Jurkat, Clone E6-1 (cell line): ENCODE measurements around the gene PFKP. TPM values are rescaled to one million over a fixed set of nuclear protein-coding genes. Genes with fewer than 3 reads are reported as not detected.

Experiments
- DNase-seq: peaks from one replicate; pipeline ENCODE4 v3.0.0-alpha.2; 2011; ENCODE audit warnings: low read depth, low spot score
- H3K4me3 ChIP-seq: 2 replicates; pipeline ENCODE4 v1.5.1; 2011; ENCODE audit warnings: mild to moderate bottlenecking, low read length, control low read depth, moderate library complexity
- polyA plus RNA-seq: library from polyadenylated mRNA; unstranded; fragments of >200 nt; gene quantifications from one replicate; pipeline ENCODE4 v1.2.1, GENCODE V29; 2012; ENCODE audit warnings: missing spikeins; ENCODE audit not compliant: insufficient read length, insufficient read depth

The PFKP gene
- 235 TPM for polyA plus RNA-seq

GRCh38 chr10:3067118-3067858, at the start of gene PFKP:
Gene PFKP (plus strand): TSS chr10:3067548. CDS start chr10:3067596, 48 bp downstream.
- peak within 1 kb of the TSS; percentile 86 for H3K4me3 ChIP-seq
- DNase-seq = no peak

DNA sequence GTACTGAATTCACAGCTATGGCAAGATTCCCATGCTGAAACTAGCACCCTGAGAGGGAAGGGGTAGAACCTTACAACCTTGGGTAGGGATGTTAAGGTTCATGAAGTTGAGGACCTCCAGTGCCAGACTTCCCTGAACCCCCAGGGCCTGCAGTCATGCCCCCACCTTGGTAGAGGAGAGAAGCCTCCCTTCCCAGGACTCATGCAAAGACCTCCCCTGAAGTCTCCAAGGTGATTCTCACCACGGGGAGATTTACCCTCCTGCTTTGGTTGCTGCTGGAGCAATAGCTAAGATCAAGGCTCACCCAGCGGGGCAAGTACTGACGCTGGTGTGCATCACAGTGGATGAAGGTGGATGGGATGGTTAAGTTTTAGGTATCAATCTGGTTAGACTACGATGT, 49.1 kb upstream of the PFKP start:
- no peak overlapping the region for H3K4me3 ChIP-seq
- no peak for DNase-seq

DNA sequence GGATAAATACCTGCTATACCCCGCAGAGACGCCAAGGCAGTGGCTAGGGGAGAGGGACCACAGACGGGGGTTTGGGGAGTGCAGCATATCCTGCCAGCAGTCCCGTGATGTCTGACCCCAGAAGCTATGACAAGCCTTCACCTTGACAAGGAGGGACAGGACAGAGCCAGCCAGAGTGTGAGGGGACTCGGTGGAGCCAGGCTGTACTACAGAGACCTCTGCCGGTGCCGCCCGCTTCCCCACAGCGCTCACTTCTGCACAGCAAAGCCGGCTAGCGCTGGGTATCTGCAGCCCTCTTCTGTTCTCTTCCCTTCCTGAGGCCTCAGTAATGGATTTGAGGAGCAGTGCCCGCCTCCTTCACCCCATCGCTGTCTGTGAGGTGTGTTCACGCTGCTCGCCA, 47.0 kb upstream of the PFKP start:
- no peak for DNase-seq
- H3K4me3 ChIP-seq = no peak overlapping the region

DNA sequence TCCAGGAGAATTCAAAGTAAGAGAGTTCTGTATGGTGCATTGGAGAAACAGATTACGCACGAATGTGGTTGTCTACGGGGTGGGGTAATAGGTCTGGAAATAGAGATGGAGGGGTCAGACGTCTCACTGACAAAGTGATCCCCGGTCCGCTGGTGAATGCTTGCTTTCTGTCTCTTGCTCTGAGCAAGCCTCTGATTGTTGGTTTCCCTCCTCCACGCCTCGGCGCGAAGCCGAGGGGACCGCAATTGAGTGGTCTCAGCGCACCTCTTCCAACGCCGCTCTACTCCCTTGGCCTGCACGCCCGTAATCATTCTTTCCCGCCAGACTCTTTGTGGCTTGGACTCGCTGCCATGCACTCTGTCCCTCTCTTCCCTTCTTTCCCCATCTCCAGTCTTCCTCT, 46.5 kb upstream of the PFKP start:
- no peak overlapping the region for H3K4me3 ChIP-seq
- no peak for DNase-seq

DNA sequence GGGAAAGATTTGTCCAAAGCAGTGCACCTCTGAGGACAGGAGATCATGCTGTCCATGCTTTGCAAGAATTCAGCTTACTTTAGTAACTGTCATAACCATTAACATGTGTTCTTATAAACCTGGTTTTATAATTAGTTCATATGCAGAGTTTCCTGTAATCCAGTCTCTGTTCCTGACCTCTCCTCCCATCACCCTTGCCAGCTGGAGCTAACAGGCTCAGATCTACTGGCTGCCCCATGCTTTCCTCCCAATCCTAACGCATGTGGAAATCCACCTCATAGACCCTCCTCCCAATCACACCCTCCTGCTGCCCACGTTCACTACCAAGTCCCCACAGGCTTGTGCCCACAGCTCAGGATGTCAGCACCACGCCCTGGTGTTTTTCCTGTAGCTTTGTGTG, 45.3 kb upstream of the PFKP start:
- no peak for DNase-seq

DNA sequence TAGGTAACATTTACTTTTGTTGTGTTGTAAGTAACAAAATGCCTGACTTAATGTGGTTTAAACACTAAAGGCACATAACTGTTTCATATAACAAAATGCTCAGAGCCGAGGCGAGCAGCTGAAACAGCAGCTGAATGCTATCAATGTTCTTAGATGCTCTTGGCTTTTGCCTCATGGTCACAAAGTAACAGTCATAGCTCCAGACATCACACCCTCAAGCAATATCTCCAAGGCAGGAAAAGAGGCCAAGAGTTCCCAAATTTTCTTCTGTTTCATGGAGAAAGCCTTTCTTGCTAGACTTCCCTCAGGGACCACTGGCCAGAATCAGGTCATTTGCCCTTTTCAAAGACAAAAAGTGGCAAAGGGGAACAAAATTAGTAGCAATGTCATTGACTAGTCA, 43.5 kb upstream of the PFKP start:
- DNase-seq = no peak

More for the DNA sequence above, 45.3 kb upstream of the PFKP start:
- no peak overlapping the region for H3K4me3 ChIP-seq

DNA sequence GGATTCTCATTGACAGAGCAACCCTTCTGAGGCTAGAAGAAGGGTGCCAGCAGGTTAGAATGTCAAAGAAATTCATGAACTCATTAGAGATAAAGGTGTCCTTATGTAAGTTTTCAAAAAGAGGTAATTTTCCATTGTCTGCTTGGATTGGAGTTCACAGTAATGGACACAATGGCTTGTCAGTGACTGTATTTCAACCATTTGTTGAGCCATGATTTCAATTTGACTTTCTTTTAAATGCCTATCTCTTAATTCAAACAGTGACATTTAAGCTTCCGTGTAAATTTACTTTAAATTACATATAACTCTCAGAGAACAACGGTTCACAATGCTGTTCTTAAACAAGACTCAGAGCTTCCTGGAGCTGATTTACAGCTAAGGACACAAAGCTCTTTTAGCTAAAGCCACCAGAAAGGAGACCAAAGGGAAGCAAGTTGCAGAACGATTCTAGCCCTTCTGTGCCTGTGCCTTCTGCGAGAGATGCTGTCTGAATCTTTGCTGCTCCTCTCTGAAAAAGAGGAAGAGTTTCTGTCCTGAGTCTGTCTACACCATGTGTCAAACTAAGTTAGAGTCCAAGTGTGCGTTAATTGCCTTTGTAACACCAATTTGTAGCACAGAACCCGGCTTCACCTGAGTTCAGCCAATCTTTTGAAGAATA, 42.2 kb upstream of the PFKP start:
- no peak for DNase-seq
- no peak overlapping the region for H3K4me3 ChIP-seq

More for the DNA sequence above, 43.5 kb upstream of the PFKP start:
- no peak overlapping the region for H3K4me3 ChIP-seq

- DNase-seq = no peak
Observed at GRCh38 chr10:3027866-3028265, 39.5 kb upstream of the PFKP start.

DNA sequence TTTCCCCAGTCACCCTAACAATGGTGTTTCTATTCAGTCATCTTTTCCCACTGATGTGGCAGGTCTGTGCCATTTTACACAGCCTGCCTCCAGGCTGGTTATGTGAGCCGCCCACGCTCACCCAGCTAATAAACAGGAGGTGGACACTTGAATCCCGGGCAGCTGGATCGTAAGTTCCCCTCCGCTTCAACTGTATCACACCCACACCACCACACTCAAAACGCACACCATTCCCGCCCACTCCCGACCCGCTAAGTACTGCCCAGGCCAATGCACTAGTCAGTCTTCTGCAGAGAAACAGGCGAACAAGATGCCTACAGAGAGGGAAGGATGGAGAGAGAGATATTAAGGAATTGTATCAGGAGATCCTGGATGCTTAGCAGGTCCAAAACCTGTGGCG, 38.9 kb upstream of the PFKP start:
- no peak for DNase-seq
- no peak overlapping the region for H3K4me3 ChIP-seq

More at GRCh38 chr10:3027866-3028265, 39.5 kb upstream of the PFKP start:
- H3K4me3 ChIP-seq = no peak overlapping the region

- no peak overlapping the region for H3K4me3 ChIP-seq
- DNase-seq = no peak
Observed at GRCh38 chr10:3030765-3031164, 36.6 kb upstream of the PFKP start.

- H3K4me3 ChIP-seq = no peak overlapping the region
- DNase-seq = no peak
Observed at GRCh38 chr10:3031490-3031889, 35.9 kb upstream of the PFKP start.

DNA sequence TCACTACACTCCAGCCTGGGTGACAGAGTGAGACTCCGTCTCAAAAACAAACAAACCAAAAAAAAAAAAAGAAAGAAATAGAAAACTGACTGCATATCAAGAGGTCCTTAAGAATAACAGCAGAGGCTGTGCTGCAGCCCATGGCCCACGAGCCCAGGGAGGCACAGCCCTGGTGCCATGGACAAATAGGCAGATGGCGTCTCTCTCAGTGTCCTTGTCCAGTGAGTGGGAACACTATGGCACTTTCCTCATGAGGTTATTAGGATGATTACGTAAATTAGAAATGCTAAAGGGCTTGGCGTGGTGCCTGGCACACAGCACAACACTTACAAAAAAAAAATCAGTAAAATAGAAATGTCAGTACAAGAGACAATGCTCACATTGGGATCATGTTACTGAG, 33.4 kb upstream of the PFKP start:
- DNase-seq = no peak

GRCh38 chr10:3034616-3035015, 32.7 kb upstream of the PFKP start:
- H3K4me3 ChIP-seq = no peak overlapping the region
- no peak for DNase-seq

More for the DNA sequence above, 33.4 kb upstream of the PFKP start:
- no peak overlapping the region for H3K4me3 ChIP-seq

DNA sequence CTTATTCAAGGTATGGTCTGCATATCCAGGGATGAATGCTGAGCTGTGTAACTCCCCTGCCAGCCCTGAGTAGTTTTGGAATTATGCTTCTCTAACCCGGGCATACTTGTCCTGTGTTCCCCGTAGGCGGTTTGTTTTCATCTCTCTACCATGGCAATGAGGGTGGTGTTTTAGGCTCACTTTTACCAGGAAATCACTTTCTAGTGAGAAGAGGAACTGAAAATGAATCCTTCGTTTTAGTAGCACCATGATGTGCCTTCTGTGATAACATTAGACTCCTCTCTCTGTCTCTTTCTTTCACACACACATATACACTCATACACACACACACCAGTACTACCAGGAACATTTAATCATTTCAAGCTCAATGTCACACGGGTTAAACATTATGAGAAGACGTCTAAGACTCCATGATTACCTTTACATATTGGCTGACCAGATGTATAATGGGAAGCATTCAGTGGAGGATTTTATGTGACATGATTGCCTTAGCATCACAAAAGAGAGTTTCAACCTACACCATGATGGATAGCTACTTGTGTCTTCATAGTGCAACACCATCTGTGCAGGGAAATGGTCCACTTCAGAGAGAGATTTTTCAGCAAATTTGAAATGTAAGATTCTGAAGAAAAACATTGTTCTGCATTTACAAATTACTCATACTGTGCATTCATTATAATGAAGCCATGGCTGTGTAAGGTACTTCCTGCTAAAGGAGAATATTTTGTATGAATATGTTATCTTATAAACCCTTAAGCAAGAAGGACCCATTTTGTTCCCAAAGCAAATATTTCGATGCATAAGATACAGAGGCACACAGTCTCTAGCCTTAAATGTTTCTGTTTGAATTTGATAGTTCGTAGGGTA, 31.0 kb upstream of the PFKP start:
- DNase-seq = no peak
- H3K4me3 ChIP-seq = no peak overlapping the region

- DNase-seq = no peak
- no peak overlapping the region for H3K4me3 ChIP-seq
Observed at GRCh38 chr10:3037182-3037581, 30.2 kb upstream of the PFKP start.

DNA sequence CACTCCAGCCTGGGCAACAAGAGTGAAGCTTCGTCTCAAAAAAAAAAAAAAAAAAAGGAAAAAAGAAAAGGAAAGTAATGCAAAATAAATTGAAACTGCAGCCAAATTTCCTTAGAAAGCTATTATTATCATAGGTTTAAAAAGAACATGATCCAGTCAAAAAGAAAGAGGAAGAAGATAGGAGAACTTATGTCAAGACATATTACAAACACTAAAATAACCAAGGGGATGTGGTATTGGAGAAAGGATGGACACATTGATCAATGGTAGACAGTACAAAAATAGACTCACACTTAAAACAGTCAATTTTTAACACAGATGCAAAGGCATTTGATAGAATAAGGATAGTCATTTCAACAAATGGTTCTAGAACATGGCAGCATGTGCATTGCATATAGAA, 27.3 kb upstream of the PFKP start:
- DNase-seq = no peak
- no peak overlapping the region for H3K4me3 ChIP-seq

- no peak for DNase-seq
- H3K4me3 ChIP-seq = no peak overlapping the region
Observed at GRCh38 chr10:3042589-3042988, 24.8 kb upstream of the PFKP start.

DNA sequence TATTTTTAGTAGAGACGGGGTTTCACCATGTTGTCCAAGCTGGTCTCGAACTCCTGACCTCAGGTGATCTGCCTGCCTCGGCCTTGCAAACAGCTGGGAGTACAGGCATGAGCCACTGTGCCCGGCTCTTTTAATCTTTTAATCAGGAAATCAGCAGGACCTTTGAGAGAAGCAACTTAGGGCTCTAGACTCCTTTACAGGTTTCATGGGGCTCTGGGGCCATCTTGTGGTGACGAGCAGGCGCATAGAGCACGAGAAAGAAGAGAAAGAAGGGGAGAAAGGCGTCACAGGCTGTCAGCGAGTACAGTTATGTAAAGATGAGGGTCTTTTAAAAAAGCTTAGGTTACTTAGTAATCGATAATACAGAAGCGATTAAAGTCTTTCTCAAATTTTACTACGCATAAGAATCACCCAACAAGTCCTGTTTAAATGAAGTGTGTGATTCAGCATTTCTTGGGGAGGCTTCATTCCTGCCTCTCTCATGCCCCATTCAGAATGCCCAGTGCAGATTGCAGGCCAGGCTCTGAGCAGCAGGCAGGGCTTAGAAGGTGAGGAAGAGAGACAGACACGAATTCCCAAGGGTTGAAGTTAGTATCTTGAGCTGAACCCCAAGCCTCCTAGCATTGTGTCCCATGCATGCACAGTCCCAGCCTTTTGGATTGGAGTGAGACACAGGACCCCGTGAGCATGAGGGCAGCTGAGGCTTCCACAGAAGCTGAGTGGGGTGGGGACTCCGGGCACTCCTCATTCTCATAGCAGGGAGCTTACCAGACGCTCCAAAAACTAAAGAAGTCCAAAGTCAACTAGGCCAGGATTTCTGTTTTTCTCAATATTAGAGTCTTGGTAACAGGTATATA, 23.6 kb upstream of the PFKP start:
- H3K4me3 ChIP-seq = no peak overlapping the region
- peak; percentile 59 for DNase-seq
